ENCODE results near the gene SIT1.
"Not testable (repeated sequence)": the region's sequence is repeated elsewhere in the genome, so short reads cannot be mapped to it uniquely, and the experiment has no call there.

DNA sequence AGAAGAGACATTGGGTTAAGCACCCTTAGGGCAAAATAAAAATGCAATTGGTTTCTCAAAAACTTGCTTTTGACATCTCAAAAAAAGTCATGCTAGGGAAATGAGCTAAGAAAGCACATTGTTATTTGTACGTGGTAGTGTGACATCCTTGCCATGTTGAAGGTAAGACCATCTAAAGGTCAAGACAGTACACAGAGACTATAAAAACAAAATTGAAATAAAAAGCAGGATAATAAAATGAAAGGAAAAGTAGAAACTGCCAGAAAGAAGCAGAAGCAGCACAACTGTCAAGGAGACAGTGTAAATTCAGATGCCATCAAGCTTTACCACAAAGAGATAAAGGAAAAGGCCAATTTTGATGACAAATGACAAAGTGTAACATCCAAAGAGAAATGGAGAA lies 11.5 kb downstream of the SIT1 start:
- TF ChIP-seq, protein P1, sequence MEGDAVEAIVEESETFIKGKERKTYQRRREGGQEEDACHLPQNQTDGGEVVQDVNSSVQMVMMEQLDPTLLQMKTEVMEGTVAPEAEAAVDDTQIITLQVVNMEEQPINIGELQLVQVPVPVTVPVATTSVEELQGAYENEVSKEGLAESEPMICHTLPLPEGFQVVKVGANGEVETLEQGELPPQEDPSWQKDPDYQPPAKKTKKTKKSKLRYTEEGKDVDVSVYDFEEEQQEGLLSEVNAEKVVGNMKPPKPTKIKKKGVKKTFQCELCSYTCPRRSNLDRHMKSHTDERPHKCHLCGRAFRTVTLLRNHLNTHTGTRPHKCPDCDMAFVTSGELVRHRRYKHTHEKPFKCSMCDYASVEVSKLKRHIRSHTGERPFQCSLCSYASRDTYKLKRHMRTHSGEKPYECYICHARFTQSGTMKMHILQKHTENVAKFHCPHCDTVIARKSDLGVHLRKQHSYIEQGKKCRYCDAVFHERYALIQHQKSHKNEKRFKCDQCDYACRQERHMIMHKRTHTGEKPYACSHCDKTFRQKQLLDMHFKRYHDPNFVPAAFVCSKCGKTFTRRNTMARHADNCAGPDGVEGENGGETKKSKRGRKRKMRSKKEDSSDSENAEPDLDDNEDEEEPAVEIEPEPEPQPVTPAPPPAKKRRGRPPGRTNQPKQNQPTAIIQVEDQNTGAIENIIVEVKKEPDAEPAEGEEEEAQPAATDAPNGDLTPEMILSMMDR (IDR thresholded peaks at IDR 0.05; ENCODE audit: extremely low read depth in 1 of 2, insufficient read depth in 1 of 2, low read depth in 1 of 2, low read length in 2 of 2), result not testable (repeated sequence)
- TF ChIP-seq POLR2A (IDR thresholded peaks at IDR 0.05; ENCODE audit: low read depth, low read length); POLR2AphosphoS5 (IDR thresholded peaks at IDR 0.05; ENCODE audit: insufficient read depth, low read depth, low read length); MYC (IDR thresholded peaks at IDR 0.05; ENCODE audit: low read depth, low read length); EZH2 (IDR thresholded peaks at IDR 0.05; ENCODE audit: borderline replicate concordance, low read depth, low read length, severe bottlenecking); JUN (IDR thresholded peaks at IDR 0.05; ENCODE audit: borderline replicate concordance, insufficient read depth, insufficient read length, low read depth); GATA2 (IDR thresholded peaks at IDR 0.05; ENCODE audit: insufficient read depth, insufficient read length, low read depth, low read length); FOS (IDR thresholded peaks at IDR 0.05; ENCODE audit: borderline replicate concordance, insufficient read depth, low read length): not testable (repeated sequence)
- TF ChIP-seq, protein P2, sequence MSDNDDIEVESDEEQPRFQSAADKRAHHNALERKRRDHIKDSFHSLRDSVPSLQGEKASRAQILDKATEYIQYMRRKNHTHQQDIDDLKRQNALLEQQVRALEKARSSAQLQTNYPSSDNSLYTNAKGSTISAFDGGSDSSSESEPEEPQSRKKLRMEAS (IDR thresholded peaks at IDR 0.05; ENCODE audit: insufficient read depth, insufficient read length), result not testable (repeated sequence)

Measured in endothelial cell of umbilical vein (primary cell).